Measurements from ENCODE around the gene GSE1.

Gene GSE1

GRCh38 chr16:85614338-85615013, 1.4 kb downstream of the GSE1 start:
- Histone ChIP-seq H3K9me3 (ENCODE audit: control insufficient read depth, low read length) (no peaks in the 10 kb centered on the region), H3K14ac (ENCODE audit: low read length in 2 of 2) (peak overlapping the region in 1 of 2 experiments; percentile 94), H3K36me3 (ENCODE audit: control insufficient read depth in 1 of 2, insufficient read depth in 2 of 2, low read depth in 1 of 2, low read length in 2 of 2) (peaks cover 0 to 20% of the 10 kb centered on the region in 2 experiments), H4K8ac (ENCODE audit: low read length) (peak overlapping the region; percentile 91), H2BK15ac (ENCODE audit: low read depth, poor library complexity, severe bottlenecking) (peak overlapping the region; percentile 92), H4K91ac (ENCODE audit: low read length) (peak overlapping the region; percentile 92), H2BK120ac (ENCODE audit: low read depth, low read length) (peak overlapping the region; percentile 71), H2AFZ (ENCODE audit: low read depth, low read length) (no peak overlapping the region), H3K4me3 (ENCODE audit: insufficient read depth in 1 of 2, low read depth in 1 of 2, low read length in 2 of 2) (peak overlapping the region in 1 of 2 experiments; percentile 63), H3K18ac (ENCODE audit: low read depth in 1 of 2, low read length in 2 of 2) (peak overlapping the region; percentile 88 to 91), H2AK5ac (ENCODE audit: low read length, severe bottlenecking) (no peak overlapping the region), H3K27me3 (ENCODE audit: control insufficient read depth in 1 of 2, insufficient read depth in 1 of 2, low read length in 2 of 2) (no peaks in the 10 kb centered on the region), H2BK5ac (ENCODE audit: low read depth, low read length, poor library complexity, severe bottlenecking) (no peak overlapping the region), H3K4me2 (ENCODE audit: low read length, poor library complexity, severe bottlenecking) (peak overlapping the region; percentile 97), H2BK12ac (ENCODE audit: low read length in 2 of 2) (peak overlapping the region; percentile 49 to 84), H3K4ac (ENCODE audit: low read depth in 1 of 2, low read length in 2 of 2) (peak overlapping the region; percentile 70 to 79), H3K9ac (ENCODE audit: low read length) (no peak overlapping the region), H3K79me1 (replicated peaks; ENCODE audit: low read length, poor library complexity, severe bottlenecking) (peaks cover 39% of the 10 kb centered on the region), H3K27ac (ENCODE audit: low read length, poor library complexity, severe bottlenecking) (no peak overlapping the region), H3K4me1 (ENCODE audit: control insufficient read depth, insufficient read depth, low read depth, low read length) (peaks cover 62% of the 10 kb centered on the region), H3K23ac (ENCODE audit: low read length in 2 of 2) (peak overlapping the region; percentile 1 to 19)
- DNase-seq = peak; percentile 33
- 7% methylated on average over 37 of the region's 41 CpGs for WGBS

DNA sequence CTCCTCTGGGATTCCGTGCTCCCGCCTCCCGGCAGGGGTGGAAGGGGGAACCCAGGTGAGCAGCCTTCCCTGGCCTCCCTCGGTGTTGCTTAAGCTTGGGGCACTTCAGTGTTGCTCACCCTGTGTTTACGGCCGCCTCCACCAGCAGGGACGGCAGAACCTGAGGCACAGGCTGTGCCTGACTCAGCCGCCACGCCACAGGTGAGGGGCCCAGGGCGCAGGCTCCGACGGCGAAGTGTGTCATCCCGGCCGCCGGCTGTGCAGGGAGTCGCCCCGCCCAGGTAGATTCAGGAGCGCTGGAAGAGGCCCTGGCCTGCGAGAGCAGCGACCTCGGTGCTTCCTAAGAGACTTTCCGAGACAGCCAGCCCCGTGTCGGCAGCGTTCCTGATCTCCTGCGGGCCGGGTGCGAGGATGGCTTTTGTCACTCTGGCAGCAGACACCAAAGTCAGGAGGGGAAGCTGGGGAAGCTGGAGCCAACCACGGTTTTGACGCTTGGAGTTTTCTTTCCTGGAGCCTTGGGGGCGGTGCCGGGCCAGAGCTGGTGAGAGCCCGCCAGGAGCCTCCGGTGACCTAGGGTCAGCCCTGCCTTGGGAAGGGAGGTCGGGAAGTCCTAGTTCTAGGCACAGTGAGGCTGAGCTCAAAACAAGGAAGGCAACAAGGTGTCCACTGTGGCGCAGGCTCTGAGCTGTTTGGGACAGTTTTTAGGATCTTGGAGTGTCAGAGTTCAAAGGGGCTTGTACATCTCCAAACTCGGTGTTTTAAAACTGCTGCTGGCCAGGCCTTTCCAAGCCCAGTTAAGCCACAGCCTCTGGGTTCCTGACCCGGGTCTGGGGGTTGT, 2.1 kb downstream of the GSE1 start:
- H3K4ac ChIP-seq (ENCODE audit: low read depth in 1 of 2, low read length in 2 of 2) = peak overlapping the region; percentile 63 to 88
- peaks cover 58% of the 10 kb centered on the region for H3K4me1 ChIP-seq (ENCODE audit: control insufficient read depth, insufficient read depth, low read depth, low read length)
- H3K27me3 ChIP-seq (ENCODE audit: control insufficient read depth in 1 of 2, insufficient read depth in 1 of 2, low read length in 2 of 2) = no peaks in the 10 kb centered on the region
- H2AK5ac ChIP-seq (ENCODE audit: low read length, severe bottlenecking) = peak overlapping the region; percentile 52
- H3K14ac ChIP-seq (ENCODE audit: low read length in 2 of 2) = peak overlapping the region in 1 of 2 experiments; percentile 66
- peak overlapping the region; percentile 92 for H2BK15ac ChIP-seq (ENCODE audit: low read depth, poor library complexity, severe bottlenecking)
- H3K18ac ChIP-seq (ENCODE audit: low read depth in 1 of 2, low read length in 2 of 2) = peak overlapping the region; percentile 88 to 91
- peaks cover 0 to 20% of the 10 kb centered on the region in 2 experiments for H3K36me3 ChIP-seq (ENCODE audit: control insufficient read depth in 1 of 2, insufficient read depth in 2 of 2, low read depth in 1 of 2, low read length in 2 of 2)
- no peak overlapping the region for H2BK5ac ChIP-seq (ENCODE audit: low read depth, low read length, poor library complexity, severe bottlenecking)
- peak; percentile 60 for DNase-seq
- no peaks in the 10 kb centered on the region for H3K9me3 ChIP-seq (ENCODE audit: control insufficient read depth, low read length)
- peak overlapping the region; percentile 97 for H3K4me2 ChIP-seq (ENCODE audit: low read length, poor library complexity, severe bottlenecking)
- H2AFZ ChIP-seq (ENCODE audit: low read depth, low read length) = no peak overlapping the region
- H3K4me3 ChIP-seq (ENCODE audit: insufficient read depth in 1 of 2, low read depth in 1 of 2, low read length in 2 of 2) = peak overlapping the region; percentile 8 to 29
- H3K79me1 ChIP-seq (replicated peaks; ENCODE audit: low read length, poor library complexity, severe bottlenecking) = peaks cover 37% of the 10 kb centered on the region
- peak overlapping the region; percentile 94 for H2BK120ac ChIP-seq (ENCODE audit: low read depth, low read length)
- peak overlapping the region; percentile 18 for H3K27ac ChIP-seq (ENCODE audit: low read length, poor library complexity, severe bottlenecking)
- H2BK12ac ChIP-seq (ENCODE audit: low read length in 2 of 2) = peak overlapping the region; percentile 49 to 69
- 7% methylated on average over 39 of the region's 39 CpGs for WGBS
- H3K9ac ChIP-seq (ENCODE audit: low read length) = no peak overlapping the region
- peak overlapping the region; percentile 91 for H4K8ac ChIP-seq (ENCODE audit: low read length)
- H3K23ac ChIP-seq (ENCODE audit: low read length in 2 of 2) = peak overlapping the region; percentile 1 to 48
- peak overlapping the region; percentile 83 for H4K91ac ChIP-seq (ENCODE audit: low read length)

- no peak overlapping the region for H2BK5ac ChIP-seq (ENCODE audit: low read depth, low read length, poor library complexity, severe bottlenecking)
- peak overlapping the region; percentile 77 for H4K91ac ChIP-seq (ENCODE audit: low read length)
- H2AK5ac ChIP-seq (ENCODE audit: low read length, severe bottlenecking) = peak overlapping the region; percentile 52
- H3K27ac ChIP-seq (ENCODE audit: low read length, poor library complexity, severe bottlenecking) = peak overlapping the region; percentile 18
- H2AFZ ChIP-seq (ENCODE audit: low read depth, low read length) = no peak overlapping the region
- H3K9me3 ChIP-seq (ENCODE audit: control insufficient read depth, low read length) = no peaks in the 10 kb centered on the region
- H3K14ac ChIP-seq (ENCODE audit: low read length in 2 of 2) = peak overlapping the region in 1 of 2 experiments; percentile 35
- peak overlapping the region; percentile 55 to 75 for H2BK12ac ChIP-seq (ENCODE audit: low read length in 2 of 2)
- peaks cover 0 to 26% of the 10 kb centered on the region in 2 experiments for H3K36me3 ChIP-seq (ENCODE audit: control insufficient read depth in 1 of 2, insufficient read depth in 2 of 2, low read depth in 1 of 2, low read length in 2 of 2)
- peak overlapping the region; percentile 94 for H2BK120ac ChIP-seq (ENCODE audit: low read depth, low read length)
- H3K4ac ChIP-seq (ENCODE audit: low read depth in 1 of 2, low read length in 2 of 2) = peak overlapping the region; percentile 84 to 88
- peaks cover 52% of the 10 kb centered on the region for H3K4me1 ChIP-seq (ENCODE audit: control insufficient read depth, insufficient read depth, low read depth, low read length)
- H3K79me1 ChIP-seq (replicated peaks; ENCODE audit: low read length, poor library complexity, severe bottlenecking) = peaks cover 44% of the 10 kb centered on the region
- no peak overlapping the region for H3K9ac ChIP-seq (ENCODE audit: low read length)
- H3K4me3 ChIP-seq (ENCODE audit: insufficient read depth in 1 of 2, low read depth in 1 of 2, low read length in 2 of 2) = peak overlapping the region in 1 of 2 experiments; percentile 29
- 18% methylated on average over 21 of the region's 21 CpGs for WGBS
- H4K8ac ChIP-seq (ENCODE audit: low read length) = peak overlapping the region; percentile 39
- H3K4me2 ChIP-seq (ENCODE audit: low read length, poor library complexity, severe bottlenecking) = peak overlapping the region; percentile 97
- H2BK15ac ChIP-seq (ENCODE audit: low read depth, poor library complexity, severe bottlenecking) = peak overlapping the region; percentile 95
- H3K18ac ChIP-seq (ENCODE audit: low read depth in 1 of 2, low read length in 2 of 2) = peak overlapping the region; percentile 81 to 88
- H3K27me3 ChIP-seq (ENCODE audit: control insufficient read depth in 1 of 2, insufficient read depth in 1 of 2, low read length in 2 of 2) = no peaks in the 10 kb centered on the region
- H3K23ac ChIP-seq (ENCODE audit: low read length in 2 of 2) = no peak overlapping the region
- DNase-seq = peak; percentile 95
Measured at GRCh38 chr16:85615852-85616606, 2.9 kb downstream of the GSE1 start.

All from mesenchymal stem cell (in vitro differentiated cells and primary cell).